LNCaP clone FGC (cell line): ENCODE measurements around the gene HHIPL1.
A peak's percentile ranks its signal among the peaks of the same experiment; 100 is the strongest.

Experiments
- DNase-seq: peaks from one replicate; pipeline ENCODE4 v3.0.0-alpha.2; 2011; ENCODE audit warnings: low read depth
- H3K4me3 ChIP-seq: 2 replicates; pipeline ENCODE4 v1.5.1; 2011; ENCODE audit warnings: mild to moderate bottlenecking, low read depth, low read length, control low read depth
- TF ChIP-seq, protein P1 (sequence below): IDR thresholded peaks from 2 replicates; pipeline ENCODE4 v1.5.1; 2012; ENCODE audit warnings: mild to moderate bottlenecking; ENCODE audit not compliant: control insufficient read depth, insufficient read depth; ENCODE audit errors: extremely low read depth

HHIPL1 gene

DNA sequence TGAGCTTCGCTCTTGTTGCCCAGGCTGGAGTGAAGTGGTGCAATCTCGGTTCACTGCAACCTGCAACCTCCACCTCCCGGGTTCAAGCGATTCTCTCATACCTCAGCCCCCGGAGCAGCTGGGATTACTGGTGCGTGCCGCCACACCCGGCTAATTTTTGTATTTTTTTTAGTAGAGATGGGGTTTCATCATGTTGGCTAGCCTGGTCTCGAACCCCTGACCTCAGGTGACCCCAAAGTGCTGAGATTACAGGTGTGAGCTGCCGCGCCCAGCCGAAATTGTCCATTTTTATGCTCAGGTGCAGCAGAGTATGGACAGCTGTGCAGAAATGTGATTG lies 20.0 kb downstream of the HHIPL1 start:
- H3K4me3 ChIP-seq = no peak overlapping the region
- no peak for DNase-seq
- TF ChIP-seq, protein P1, sequence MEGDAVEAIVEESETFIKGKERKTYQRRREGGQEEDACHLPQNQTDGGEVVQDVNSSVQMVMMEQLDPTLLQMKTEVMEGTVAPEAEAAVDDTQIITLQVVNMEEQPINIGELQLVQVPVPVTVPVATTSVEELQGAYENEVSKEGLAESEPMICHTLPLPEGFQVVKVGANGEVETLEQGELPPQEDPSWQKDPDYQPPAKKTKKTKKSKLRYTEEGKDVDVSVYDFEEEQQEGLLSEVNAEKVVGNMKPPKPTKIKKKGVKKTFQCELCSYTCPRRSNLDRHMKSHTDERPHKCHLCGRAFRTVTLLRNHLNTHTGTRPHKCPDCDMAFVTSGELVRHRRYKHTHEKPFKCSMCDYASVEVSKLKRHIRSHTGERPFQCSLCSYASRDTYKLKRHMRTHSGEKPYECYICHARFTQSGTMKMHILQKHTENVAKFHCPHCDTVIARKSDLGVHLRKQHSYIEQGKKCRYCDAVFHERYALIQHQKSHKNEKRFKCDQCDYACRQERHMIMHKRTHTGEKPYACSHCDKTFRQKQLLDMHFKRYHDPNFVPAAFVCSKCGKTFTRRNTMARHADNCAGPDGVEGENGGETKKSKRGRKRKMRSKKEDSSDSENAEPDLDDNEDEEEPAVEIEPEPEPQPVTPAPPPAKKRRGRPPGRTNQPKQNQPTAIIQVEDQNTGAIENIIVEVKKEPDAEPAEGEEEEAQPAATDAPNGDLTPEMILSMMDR = no peak

DNA sequence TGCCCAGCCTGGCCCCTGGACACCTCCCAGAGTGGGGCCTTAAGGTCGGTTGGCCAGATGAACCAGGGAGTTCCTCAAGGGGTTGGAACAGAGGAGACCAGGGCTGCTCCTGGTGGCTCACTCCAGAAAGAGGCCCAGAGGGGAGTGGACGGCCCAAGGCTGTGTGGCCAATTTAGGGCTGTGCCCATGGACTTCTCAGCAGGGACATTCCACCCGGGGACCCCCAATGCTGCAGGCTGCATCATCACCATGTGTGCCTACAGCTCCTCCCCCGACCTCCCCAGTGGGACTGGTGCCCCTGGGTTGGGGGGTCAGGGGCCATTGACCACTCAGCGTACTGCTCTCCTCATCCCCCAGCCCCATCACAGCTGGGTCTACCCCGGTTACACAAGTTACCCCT lies 21.6 kb downstream of the HHIPL1 start:
- DNase-seq = no peak
- TF ChIP-seq, protein P1 = no peak
- H3K4me3 ChIP-seq = no peak overlapping the region

DNA sequence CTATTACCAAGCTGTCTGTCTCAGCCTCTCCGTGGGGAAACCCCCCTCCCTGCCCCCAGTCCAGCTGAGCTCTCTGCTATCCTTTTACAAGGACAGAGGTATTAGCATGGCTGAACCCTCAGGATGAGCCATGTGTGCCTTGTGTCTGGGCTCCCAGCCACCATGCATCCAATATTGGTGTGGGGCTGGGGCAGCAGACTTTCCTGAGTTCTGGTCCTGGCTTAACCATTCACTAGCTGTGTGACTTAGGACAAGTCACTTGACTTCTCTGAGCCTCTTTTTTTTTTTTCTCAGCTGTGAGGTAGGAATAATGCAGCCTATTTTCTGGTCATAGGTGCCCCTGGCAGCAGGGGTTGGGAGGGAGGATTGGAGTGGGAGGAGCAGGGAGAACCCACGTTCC lies 22.1 kb downstream of the HHIPL1 start:
- TF ChIP-seq, protein P1 = no peak
- H3K4me3 ChIP-seq = no peak overlapping the region
- DNase-seq = no peak

DNA sequence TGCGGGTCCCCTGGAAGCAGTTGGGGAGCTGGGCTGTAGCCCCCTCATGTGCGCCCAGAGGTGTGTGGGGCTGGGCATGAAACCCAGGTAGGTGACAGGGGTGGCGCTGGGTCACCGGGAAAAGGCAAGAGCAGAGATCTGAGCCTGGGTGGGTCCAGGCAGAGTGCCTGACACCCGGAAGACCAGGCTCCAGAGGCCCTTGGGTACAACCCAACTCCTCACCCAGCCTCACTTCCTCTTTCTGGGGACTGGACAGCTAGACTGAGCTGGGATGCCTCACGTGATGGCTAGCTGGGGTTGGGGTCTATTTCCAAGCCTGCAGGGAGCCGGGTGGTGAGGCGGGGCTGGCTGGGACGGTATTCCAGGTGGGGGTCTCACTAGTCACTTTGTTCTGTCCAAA lies 22.9 kb downstream of the HHIPL1 start:
- TF ChIP-seq, protein P1 = no peak
- DNase-seq = no peak
- H3K4me3 ChIP-seq = no peak overlapping the region

DNA sequence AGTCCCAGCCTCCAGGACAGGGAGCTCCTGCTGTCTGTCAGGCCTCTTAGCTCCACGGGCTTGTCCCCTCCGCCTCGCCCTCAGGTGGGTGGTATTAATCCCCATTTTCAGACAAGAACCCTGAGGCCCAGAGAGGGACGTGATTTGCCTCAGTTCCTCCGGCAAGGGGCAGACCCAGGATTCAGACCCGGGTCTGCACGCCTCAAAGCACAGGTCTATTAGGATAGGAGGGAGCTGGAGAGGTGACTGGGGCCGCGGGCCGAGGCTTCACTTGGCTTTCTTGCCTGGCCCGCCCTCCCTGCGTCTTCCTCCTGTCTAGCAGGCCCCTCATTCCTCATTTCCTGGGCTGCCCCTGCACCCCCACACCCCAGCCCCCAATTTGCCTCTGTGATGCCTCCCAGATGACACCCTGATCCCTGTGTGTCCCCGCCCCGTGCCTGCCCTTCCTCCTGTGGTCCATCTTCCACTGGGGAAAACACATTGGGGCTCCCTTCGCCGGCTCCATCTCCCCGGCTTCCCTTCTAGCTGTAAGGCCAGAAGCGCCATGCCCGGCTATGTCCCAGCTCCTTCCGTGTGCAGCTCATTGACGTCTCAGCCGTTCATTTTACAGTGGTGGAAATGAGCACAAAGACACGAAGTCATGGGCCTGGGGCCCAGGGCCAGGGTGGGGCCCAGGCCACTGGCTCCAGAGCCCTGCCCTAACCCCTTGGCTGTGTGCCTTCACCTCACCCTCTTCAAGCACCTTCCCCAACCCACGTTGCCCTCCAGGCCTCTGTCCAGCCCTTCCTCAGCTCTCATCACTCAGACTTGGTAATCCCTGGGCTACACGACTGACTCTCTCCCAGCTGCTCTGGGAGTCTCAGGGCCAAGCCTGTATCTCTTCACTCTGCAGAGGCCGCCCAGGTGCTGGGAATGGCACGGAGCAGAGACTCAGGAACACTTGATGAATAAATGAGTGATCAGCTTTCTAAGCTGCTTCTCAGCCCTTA lies 23.7 kb downstream of the HHIPL1 start:
- no peak for DNase-seq
- TF ChIP-seq, protein P1 = no peak

DNA sequence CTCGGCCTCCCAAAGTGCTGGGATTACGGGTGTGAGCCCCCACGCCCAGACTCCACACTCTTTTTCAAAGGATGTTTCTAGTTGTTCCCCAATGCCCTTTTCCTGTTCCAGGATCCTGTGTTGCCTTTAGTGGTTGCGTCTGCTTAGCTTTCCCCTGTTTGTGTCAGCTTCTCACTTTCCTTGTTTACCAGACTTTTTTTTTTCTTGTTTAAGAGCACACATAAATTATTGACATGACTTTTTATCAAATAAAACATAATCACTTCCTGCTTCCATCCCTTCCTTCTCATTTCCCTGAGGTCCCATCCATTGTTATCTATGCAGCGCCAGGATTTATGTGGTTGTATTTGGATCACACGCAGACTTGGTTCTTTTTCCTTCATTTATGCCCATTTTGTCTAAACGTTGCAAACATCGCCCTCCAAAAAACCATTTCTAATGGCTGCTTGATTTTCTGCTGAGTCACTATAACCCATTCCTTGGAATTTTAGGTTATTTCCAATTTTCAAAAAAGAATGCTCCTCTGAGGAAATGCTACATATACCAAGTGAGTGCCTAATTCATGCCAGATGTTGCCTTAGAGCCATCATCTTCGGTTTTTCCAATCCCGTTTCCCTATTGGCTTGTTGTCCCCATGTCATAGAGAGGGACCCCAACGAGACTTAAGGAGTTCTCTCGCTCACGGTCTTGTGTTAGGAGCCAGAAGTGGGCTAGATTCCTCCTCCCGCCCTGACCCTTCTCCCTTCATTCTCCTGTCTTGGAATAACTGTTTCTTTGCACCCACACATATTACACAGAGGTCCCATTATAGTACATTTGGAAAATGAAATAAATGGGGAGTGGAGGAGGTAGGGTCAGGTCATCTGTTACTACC lies 25.7 kb downstream of the HHIPL1 start:
- TF ChIP-seq, protein P1 = no peak
- H3K4me3 ChIP-seq = no peak overlapping the region
- DNase-seq = peak; percentile 7

More for the DNA sequence above, 23.7 kb downstream of the HHIPL1 start:
- no peak overlapping the region for H3K4me3 ChIP-seq
